GM19328 (cell line): ENCODE data around the gene PITRM1.

Experiments
- ATAC-seq: cut with Tn5 transposase; IDR thresholded peaks from one replicate; pipeline ENCODE4 v1.9.1; 2021; ENCODE audit warnings: mild to moderate bottlenecking, moderate library complexity; ENCODE audit not compliant: unreplicated experiment

PITRM1 gene

GRCh38 chr10:3104251-3104918 is 68.2 kb downstream of the PITRM1 start:
- ATAC-seq = no peak

GRCh38 chr10:3103646-3104045 is 68.9 kb downstream of the PITRM1 start:
- ATAC-seq = no peak

- no peak for ATAC-seq
These were observed 69.7 kb downstream of the PITRM1 start for GRCh38 chr10:3102720-3103427.

DNA sequence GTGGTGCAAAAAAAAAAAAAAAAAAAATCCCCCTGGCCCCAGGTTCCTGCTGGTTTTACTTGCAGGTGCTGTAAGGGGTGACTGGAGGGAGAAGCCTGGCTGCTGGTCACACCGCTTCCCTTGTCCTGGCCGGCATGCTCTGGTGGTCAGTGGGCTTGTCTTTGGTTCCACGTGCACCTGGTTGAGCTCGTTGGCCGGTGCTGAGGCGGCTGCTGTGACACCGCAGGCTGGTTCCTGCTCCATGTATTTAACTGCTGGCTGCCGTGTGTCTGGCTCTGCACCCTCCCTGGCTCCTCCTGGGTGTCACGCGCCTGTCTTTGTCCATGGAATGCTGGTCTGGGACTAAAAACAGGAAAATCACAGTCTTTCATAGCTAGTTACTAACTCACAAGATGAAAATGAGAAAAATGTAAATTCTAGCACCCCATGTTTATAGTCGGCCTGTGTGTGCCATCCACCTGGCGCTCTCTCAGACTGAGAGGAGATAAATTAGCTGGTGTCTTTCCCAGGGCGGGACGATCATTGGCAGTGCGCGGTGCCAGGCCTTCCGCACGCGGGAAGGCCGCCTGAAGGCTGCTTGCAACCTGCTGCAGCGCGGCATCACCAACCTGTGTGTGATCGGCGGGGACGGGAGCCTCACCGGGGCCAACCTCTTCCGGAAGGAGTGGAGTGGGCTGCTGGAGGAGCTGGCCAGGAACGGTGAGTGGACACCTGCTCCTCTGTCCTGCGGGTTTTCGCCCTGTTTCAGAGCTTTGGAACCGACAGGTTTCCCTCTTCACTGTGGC is 71.5 kb downstream of the PITRM1 start:
- ATAC-seq = no peak

GRCh38 chr10:3100093-3100792 is 72.3 kb downstream of the PITRM1 start:
- ATAC-seq = no peak

GRCh38 chr10:3099291-3100092 is 73.1 kb downstream of the PITRM1 start:
- no peak for ATAC-seq

DNA sequence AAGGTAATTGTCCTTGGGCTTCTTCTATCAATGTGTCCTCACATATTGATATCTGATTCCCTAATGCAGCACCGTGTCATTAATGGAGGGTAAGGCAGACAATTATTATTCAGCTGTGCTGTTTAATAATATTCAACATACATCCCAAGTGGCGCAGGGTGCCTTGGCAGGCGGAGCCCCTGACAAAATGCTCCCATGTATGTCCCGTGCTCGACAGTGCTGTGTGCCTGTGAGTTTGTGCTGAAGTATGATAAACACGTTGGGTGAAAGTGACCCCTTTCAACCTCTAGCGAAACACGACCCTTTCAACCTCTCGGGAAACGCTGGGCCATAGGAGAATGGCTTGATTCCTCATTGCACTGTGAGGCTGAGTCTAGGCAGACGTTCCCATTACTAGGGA is 73.9 kb downstream of the PITRM1 start:
- no peak for ATAC-seq

GRCh38 chr10:3097160-3097559 is 75.4 kb downstream of the PITRM1 start:
- ATAC-seq = no peak

GRCh38 chr10:3096149-3096548 is 76.4 kb downstream of the PITRM1 start:
- no peak for ATAC-seq

DNA sequence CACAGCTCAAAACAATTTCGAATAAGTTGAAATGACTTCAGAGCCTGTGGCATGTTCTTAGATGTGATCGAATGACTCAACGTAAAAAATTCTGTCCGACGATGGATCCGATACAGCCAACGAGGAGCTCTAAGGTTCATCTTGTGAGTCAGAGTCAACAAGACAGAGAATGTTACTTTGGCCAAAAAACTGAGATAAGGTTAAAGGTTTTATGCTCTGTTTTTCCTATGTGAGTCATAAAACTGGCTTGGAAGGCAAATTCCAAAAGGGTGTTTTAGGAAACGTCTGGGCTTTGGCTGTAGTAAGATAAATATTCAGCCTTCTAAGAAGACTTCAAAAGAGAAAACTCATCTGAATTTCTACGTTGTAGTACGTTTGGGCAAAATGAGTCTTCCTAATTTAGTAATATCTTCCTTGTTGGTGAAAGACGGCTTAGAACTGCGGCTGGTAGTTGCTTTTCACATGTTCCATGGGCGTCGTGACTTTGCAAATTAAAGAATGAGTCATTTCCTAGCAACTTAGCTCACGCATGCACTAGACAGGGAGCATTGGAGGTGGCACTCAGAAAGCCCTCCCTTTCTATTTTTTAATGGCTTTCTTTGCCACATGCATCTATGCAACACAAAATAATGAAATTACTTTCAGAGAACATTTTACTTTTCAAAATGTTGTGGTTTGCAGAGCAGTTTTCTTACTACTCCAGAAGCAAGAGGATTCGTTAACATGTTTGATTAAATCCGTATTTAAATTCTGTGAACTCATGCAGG is 77.0 kb downstream of the PITRM1 start:
- ATAC-seq = no peak

GRCh38 chr10:3094609-3095036 is 78.0 kb downstream of the PITRM1 start:
- no peak for ATAC-seq

- ATAC-seq = no peak
These were observed 78.6 kb downstream of the PITRM1 start for GRCh38 chr10:3093996-3094395.

GRCh38 chr10:3091921-3092320 is 80.7 kb downstream of the PITRM1 start:
- ATAC-seq = no peak

DNA sequence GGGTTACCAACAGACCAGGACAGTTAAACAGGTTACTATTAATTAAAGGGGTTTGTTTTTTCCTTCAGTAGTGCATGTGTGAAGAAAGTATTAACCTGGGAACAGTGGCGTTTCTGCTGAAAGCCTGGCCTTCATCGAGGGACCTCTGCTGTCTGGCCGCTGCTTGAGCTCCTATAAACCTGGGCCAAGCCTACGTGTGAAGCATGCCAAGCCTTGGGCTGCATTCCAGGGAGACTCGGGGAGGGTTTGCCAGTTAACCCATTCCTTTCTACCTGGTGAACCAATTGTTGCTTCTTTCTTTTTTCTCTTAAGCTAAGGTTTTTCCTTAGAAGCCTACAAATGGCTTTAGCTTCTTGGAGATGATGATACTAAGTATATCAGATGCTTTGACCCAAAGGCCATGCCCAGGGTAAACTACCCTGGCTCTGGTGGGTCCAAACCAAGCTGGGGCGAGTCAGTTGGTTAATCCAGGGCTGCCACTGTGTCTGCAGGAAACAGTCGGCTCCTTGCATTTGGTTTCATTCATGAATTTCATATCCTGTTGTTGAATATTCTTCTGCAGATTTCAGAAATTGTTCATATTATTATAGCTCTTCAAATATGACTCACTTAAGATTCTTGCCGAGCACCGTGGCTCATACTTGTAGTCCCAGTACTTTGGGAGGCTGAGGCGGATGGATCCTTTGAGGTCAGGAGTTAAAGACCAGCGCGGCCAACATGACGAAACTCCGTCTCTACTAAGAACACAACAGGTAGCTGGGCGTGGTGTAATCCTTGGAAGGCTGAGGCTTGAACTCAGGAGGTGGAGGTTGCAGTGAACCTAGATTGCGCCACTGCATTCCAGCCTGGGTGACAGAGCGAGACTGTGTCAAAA is 81.4 kb downstream of the PITRM1 start:
- ATAC-seq = no peak

- ATAC-seq = no peak
These were observed 82.2 kb downstream of the PITRM1 start for GRCh38 chr10:3090388-3090787.
